GM06990 (cell line): ENCODE results near the gene AJUBA.

Experiments
- DNase-seq: peaks from one replicate; pipeline ENCODE4 v3.0.0-alpha.2; 2011; ENCODE audit not compliant: insufficient read length; ENCODE audit errors: extremely low read depth
- H3K27me3 ChIP-seq: replicated peaks from 2 replicates; pipeline ENCODE4 v1.6.0; 2011; ENCODE audit warnings: low read length; ENCODE audit not compliant: control insufficient read depth, insufficient read depth
- H3K36me3 ChIP-seq: 2 replicates; pipeline ENCODE4 v1.5.1; 2011; ENCODE audit warnings: low read length; ENCODE audit not compliant: control insufficient read depth, insufficient read depth
- H3K4me3 ChIP-seq: replicated peaks from 2 replicates; pipeline ENCODE4 v1.5.1; 2011; ENCODE audit warnings: low read depth, mild to moderate bottlenecking, control low read depth, low read length
- TF ChIP-seq, protein P1 (sequence below): IDR thresholded peaks from 2 replicates; pipeline ENCODE4 v1.5.1; 2011; ENCODE audit warnings: low read length, control low read depth, mild to moderate bottlenecking, inconsistent platforms; ENCODE audit not compliant: insufficient read depth, poor library complexity, severe bottlenecking

AJUBA gene

DNA sequence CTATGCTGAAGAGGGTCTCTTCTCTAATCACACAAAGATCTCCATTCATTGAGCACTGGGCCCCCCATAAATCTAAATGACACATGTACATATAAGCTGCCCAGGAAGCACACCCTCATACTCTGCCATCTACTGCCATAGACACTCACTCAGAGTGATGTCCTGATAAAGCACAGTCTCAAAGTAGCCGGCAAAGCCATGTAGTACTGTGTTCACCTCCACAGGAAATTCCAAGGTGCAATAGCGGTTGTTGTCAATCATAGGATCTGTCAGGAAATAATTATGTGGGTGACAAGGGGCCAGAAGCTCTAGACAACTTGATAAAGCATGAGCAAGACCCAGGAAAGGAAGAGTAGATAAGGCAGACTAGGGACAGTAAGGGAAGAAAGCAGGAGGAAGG lies 60.1 kb downstream of the AJUBA start:
- no peak overlapping the region for H3K4me3 ChIP-seq
- no peak for DNase-seq
- TF ChIP-seq, protein P1, sequence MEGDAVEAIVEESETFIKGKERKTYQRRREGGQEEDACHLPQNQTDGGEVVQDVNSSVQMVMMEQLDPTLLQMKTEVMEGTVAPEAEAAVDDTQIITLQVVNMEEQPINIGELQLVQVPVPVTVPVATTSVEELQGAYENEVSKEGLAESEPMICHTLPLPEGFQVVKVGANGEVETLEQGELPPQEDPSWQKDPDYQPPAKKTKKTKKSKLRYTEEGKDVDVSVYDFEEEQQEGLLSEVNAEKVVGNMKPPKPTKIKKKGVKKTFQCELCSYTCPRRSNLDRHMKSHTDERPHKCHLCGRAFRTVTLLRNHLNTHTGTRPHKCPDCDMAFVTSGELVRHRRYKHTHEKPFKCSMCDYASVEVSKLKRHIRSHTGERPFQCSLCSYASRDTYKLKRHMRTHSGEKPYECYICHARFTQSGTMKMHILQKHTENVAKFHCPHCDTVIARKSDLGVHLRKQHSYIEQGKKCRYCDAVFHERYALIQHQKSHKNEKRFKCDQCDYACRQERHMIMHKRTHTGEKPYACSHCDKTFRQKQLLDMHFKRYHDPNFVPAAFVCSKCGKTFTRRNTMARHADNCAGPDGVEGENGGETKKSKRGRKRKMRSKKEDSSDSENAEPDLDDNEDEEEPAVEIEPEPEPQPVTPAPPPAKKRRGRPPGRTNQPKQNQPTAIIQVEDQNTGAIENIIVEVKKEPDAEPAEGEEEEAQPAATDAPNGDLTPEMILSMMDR = no peak
- H3K27me3 ChIP-seq = no peaks in the 10 kb centered on the region
- peaks cover 22% of the 10 kb centered on the region for H3K36me3 ChIP-seq
